Loucy (cell line): ENCODE results near the gene DYNC2H1.

Source experiments
- EZH2phosphoT487 ChIP-seq: fragments of 200-600 bp; IDR thresholded peaks from 2 replicates; pipeline ENCODE4 v1.6.1; 2018; ENCODE audit warnings: antibody characterized with exemption, mild to moderate bottlenecking, moderate library complexity, borderline replicate concordance
- TF ChIP-seq, protein P1 (sequence below): fragments of 200-600 bp; sonication (generic); conservative IDR thresholded peaks from 2 replicates; pipeline ENCODE4 v1.5.1; 2014; ENCODE audit warnings: mild to moderate bottlenecking, antibody characterized with exemption, low read length

DNA sequence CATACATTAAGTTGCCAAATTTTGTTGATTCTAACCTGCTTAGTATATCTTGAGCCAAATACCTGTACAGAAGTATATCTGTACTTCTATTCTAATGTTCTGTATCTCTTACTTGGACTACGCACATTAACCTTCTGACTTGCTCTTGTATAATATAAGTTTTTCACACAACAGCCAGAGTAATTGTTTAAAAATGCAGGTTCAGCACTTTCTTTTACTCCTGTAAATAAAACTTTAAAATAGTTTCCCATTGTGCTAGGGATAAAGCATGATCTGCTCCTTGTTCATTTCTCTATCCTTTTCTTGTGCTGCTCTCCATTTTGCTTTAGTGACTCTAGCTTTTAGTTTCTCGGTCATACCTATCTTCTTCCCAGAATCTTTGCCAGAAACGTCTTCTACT is 48.3 kb downstream of the DYNC2H1 start:
- TF ChIP-seq, protein P1, sequence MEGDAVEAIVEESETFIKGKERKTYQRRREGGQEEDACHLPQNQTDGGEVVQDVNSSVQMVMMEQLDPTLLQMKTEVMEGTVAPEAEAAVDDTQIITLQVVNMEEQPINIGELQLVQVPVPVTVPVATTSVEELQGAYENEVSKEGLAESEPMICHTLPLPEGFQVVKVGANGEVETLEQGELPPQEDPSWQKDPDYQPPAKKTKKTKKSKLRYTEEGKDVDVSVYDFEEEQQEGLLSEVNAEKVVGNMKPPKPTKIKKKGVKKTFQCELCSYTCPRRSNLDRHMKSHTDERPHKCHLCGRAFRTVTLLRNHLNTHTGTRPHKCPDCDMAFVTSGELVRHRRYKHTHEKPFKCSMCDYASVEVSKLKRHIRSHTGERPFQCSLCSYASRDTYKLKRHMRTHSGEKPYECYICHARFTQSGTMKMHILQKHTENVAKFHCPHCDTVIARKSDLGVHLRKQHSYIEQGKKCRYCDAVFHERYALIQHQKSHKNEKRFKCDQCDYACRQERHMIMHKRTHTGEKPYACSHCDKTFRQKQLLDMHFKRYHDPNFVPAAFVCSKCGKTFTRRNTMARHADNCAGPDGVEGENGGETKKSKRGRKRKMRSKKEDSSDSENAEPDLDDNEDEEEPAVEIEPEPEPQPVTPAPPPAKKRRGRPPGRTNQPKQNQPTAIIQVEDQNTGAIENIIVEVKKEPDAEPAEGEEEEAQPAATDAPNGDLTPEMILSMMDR: no peak
- TF ChIP-seq EZH2phosphoT487: no peak
